Calu3 (cell line): ENCODE results near the gene TMEM30B. TPM values are rescaled to one million over a fixed set of nuclear protein-coding genes. Genes with fewer than 3 reads are reported as not detected.
A peak's percentile ranks its signal among the peaks of the same experiment; 100 is the strongest.

Experiments
- BruUV-seq: library from RNA; stranded (reverse); fragments of 400-500 nt; replicated peaks from 2 replicates; lab custom pipeline; 2021; lab: Mats Ljungman, UMichigan
- CTCF ChIA-PET: fragments of 300-600 bp; sonication (Branson Sonifier 250); formaldehyde crosslinking; loops from one replicate; lab custom pipeline; 2022; ENCODE audit warnings: antibody characterized with exemption; lab: Charles Lee
- DNase-seq: peaks from one replicate; pipeline ENCODE4 v3.0.0; 2022
- H3K27ac Mint-ChIP-seq: one replicate; pipeline ENCODE4 v1.8.0; 2022; ENCODE audit warnings: mixed read lengths; ENCODE audit not compliant: unreplicated experiment
- H3K27me3 Mint-ChIP-seq: one replicate; pipeline ENCODE4 v1.8.0; 2022; ENCODE audit warnings: mixed read lengths; ENCODE audit not compliant: unreplicated experiment
- H3K36me3 Mint-ChIP-seq: one replicate; pipeline ENCODE4 v1.8.0; 2022; ENCODE audit warnings: mild to moderate bottlenecking, moderate library complexity, mixed read lengths; ENCODE audit not compliant: insufficient read depth, unreplicated experiment
- H3K4me1 Mint-ChIP-seq: one replicate; pipeline ENCODE4 v1.8.0; 2022; ENCODE audit warnings: mild to moderate bottlenecking, low read depth, mixed read lengths; ENCODE audit not compliant: unreplicated experiment
- H3K4me3 Mint-ChIP-seq: one replicate; pipeline ENCODE4 v1.8.0; 2022; ENCODE audit warnings: mild to moderate bottlenecking, low read depth, moderate library complexity, mixed read lengths; ENCODE audit not compliant: unreplicated experiment
- H3K9me3 Mint-ChIP-seq: one replicate; pipeline ENCODE4 v1.8.0; 2022; ENCODE audit warnings: low read depth, mixed read lengths; ENCODE audit not compliant: unreplicated experiment
- CTCF ChIP-seq: fragments of 200-600 bp; IDR thresholded peaks from one replicate; pipeline ENCODE4 v1.8.0; 2022; ENCODE audit warnings: antibody characterized with exemption; ENCODE audit not compliant: unreplicated experiment
- intact Hi-C: fragments of 100-400 bp; cut with micrococcal nuclease; formaldehyde crosslinking; loops from one replicate; pipeline ENCODE4 v1.10.0; 2022; ENCODE audit not compliant: unreplicated experiment
- total RNA-seq: library from RNA; stranded (reverse); gene quantifications from 2 replicates; pipeline ENCODE4 v1.2.3, GENCODE V29; 2022

Gene TMEM30B
- total RNA-seq, 1 experiment from 2014 or later = 55.5 TPM

- Mint-ChIP-seq H3K36me3 (peaks cover 7% of the 10 kb centered on the region), H3K9me3 (no peaks in the 10 kb centered on the region), H3K27ac (no peak overlapping the region), H3K4me1 (peaks cover 13% of the 10 kb centered on the region), H3K4me3 (no peak overlapping the region), H3K27me3 (no peaks in the 10 kb centered on the region)
- CTCF ChIA-PET = no interaction called here
- no peak for DNase-seq
- intact Hi-C loops = loop anchor here (10.0 kb wide), 1 partner anchor 106 kb away; no protein-coding TSS in a partner anchor
- no peak for TF ChIP-seq CTCF
- BruUV-seq = no TSS peak
Measured at GRCh38 chr14:61328626-61329262, 47.6 kb upstream of the TMEM30B start.

GRCh38 chr14:61326847-61327246 is 45.7 kb upstream of the TMEM30B start:
- H3K4me1 Mint-ChIP-seq = peaks cover 23% of the 10 kb centered on the region
- no peaks in the 10 kb centered on the region for H3K9me3 Mint-ChIP-seq
- intact Hi-C loops = loop anchor here (10.0 kb wide), 1 partner anchor 108 kb away; no protein-coding TSS in a partner anchor
- CTCF ChIA-PET = interaction anchor here (0.5 kb wide), 1 partner anchor 37 kb away, joined by 3 read pairs; no protein-coding TSS in a partner anchor
- H3K27me3 Mint-ChIP-seq = no peaks in the 10 kb centered on the region
- DNase-seq = peak; percentile 66
- H3K36me3 Mint-ChIP-seq = peaks cover 22% of the 10 kb centered on the region
- BruUV-seq = no TSS peak
- H3K27ac Mint-ChIP-seq = peak overlapping the region; percentile 83
- TF ChIP-seq CTCF = no peak
- peak overlapping the region; percentile 52 for H3K4me3 Mint-ChIP-seq

- DNase-seq = no peak
- peaks cover 29% of the 10 kb centered on the region for H3K36me3 Mint-ChIP-seq
- H3K4me3 Mint-ChIP-seq = no peak overlapping the region
- no peaks in the 10 kb centered on the region for H3K27me3 Mint-ChIP-seq
- BruUV-seq = no TSS peak
- no peaks in the 10 kb centered on the region for H3K9me3 Mint-ChIP-seq
- intact Hi-C loops = loop anchor here (10.0 kb wide), 1 partner anchor 109 kb away; no protein-coding TSS in a partner anchor
- CTCF ChIA-PET = no interaction called here
- H3K4me1 Mint-ChIP-seq = peaks cover 23% of the 10 kb centered on the region
- H3K27ac Mint-ChIP-seq = no peak overlapping the region
- no peak for TF ChIP-seq CTCF
Measured at GRCh38 chr14:61326146-61326545, 45.0 kb upstream of the TMEM30B start.

- H3K27ac Mint-ChIP-seq = no peak overlapping the region
- H3K4me3 Mint-ChIP-seq = no peak overlapping the region
- no peak for TF ChIP-seq CTCF
- no peak for DNase-seq
- CTCF ChIA-PET = no interaction called here
- no peaks in the 10 kb centered on the region for H3K9me3 Mint-ChIP-seq
- peaks cover 29% of the 10 kb centered on the region for H3K36me3 Mint-ChIP-seq
- H3K4me1 Mint-ChIP-seq = peaks cover 23% of the 10 kb centered on the region
- no peaks in the 10 kb centered on the region for H3K27me3 Mint-ChIP-seq
- intact Hi-C loops = loop anchor here (10.0 kb wide), 1 partner anchor 110 kb away; no protein-coding TSS in a partner anchor
- no TSS peak for BruUV-seq
Measured at GRCh38 chr14:61325166-61325565, 44.0 kb upstream of the TMEM30B start.
